Epithelial cell of proximal tubule (primary cell): Measurements from ENCODE around the gene ALOXE3. TPM values are rescaled to one million over a fixed set of nuclear protein-coding genes. Genes with fewer than 3 reads are reported as not detected.

Experiments used
- DNase-seq: peaks from one replicate; pipeline ENCODE4 v3.0.0-alpha.2; 2011; ENCODE audit warnings: low read depth
- H3K4me3 ChIP-seq: 2 replicates; pipeline ENCODE4 v1.5.1; 2011; ENCODE audit warnings: low read depth, mild to moderate bottlenecking, low read length
- total RNA-seq: library from RNA; depleted of rRNA; stranded (reverse); fragments of >200 nt; gene quantifications from 2 replicates; pipeline ENCODE4 v1.2.3, GENCODE V29; 2015
- TF ChIP-seq, protein P1 (sequence below): conservative IDR thresholded peaks from 2 replicates; pipeline ENCODE4 v1.5.1; 2012; ENCODE audit warnings: low read depth, mild to moderate bottlenecking, low read length

The ALOXE3 gene
- total RNA-seq, 1 donor from 2014 or later: not detected

GRCh38 chr17:8141045-8141444 is 22.7 kb upstream of the ALOXE3 start:
- no peak for DNase-seq
- no peak overlapping the region for H3K4me3 ChIP-seq
- TF ChIP-seq, protein P1, sequence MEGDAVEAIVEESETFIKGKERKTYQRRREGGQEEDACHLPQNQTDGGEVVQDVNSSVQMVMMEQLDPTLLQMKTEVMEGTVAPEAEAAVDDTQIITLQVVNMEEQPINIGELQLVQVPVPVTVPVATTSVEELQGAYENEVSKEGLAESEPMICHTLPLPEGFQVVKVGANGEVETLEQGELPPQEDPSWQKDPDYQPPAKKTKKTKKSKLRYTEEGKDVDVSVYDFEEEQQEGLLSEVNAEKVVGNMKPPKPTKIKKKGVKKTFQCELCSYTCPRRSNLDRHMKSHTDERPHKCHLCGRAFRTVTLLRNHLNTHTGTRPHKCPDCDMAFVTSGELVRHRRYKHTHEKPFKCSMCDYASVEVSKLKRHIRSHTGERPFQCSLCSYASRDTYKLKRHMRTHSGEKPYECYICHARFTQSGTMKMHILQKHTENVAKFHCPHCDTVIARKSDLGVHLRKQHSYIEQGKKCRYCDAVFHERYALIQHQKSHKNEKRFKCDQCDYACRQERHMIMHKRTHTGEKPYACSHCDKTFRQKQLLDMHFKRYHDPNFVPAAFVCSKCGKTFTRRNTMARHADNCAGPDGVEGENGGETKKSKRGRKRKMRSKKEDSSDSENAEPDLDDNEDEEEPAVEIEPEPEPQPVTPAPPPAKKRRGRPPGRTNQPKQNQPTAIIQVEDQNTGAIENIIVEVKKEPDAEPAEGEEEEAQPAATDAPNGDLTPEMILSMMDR: no peak

DNA sequence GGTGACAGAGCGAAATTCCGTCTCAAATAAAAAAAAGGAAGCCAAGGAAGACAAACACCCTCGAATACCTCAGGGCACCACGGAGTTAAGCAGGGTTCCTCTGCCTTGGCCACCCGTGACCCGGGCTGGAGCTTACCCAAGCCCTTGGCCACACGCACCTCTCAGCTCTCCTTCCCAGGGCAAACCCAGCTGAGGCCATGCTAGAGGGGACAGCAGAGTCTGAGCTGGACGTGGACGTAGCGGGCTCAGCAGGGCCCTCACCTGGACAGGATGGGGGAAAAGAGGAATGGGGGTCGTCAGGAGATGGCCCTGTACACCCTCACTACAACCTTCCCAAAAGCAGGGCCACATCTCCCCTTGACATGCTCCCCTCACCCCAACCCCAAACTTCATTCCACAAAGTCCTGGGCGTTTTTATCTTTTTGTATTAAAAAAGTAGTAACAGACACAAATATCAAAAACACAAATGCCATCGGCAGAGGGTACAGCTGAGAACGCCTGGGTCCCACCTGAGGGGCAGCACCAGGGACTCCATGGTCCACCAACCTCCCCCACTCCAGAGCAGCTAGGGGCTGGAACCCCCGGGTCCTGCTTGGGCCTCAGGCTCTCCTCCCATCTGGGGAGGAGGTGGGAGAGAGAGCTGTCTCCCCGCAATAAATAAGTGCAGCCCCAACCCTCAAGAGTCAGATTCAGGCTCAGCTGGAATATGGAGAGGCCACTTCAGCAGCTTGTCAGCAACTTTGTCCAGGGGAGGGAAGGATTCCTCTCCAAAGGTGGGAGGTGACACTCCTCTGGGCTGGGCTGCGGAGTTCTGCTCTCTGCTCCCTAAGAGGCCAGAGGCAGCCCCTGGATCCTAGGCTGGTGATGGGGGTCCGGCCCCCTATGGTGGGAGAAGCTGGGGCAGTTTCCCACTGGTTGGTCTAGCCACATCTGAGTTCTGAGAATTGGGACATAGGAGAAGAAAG is 22.0 kb upstream of the ALOXE3 start:
- H3K4me3 ChIP-seq: no peak overlapping the region
- no peak for DNase-seq
- TF ChIP-seq, protein P1: no peak

- TF ChIP-seq, protein P1: peak; percentile 86
- H3K4me3 ChIP-seq: peak overlapping the region; percentile 43
- DNase-seq: peak; percentile 74
Measured at GRCh38 chr17:8138672-8139371, 20.5 kb upstream of the ALOXE3 start.

DNA sequence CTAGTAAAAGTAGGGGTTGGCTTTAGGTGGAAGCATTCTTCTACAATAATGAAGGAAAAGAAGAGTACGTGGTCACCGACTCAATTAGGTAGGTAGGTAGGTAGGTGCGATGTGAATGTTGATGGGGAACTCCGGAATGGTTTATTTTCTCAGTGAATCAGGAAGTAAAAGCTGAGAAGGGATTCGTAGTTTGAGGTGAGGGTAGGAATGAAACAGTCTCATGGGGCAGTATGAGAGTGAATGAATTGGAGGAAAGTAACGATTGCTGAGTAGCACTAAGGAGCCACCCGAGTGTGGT is 20.0 kb upstream of the ALOXE3 start:
- TF ChIP-seq, protein P1: no peak
- no peak for DNase-seq
- peak overlapping the region; percentile 41 for H3K4me3 ChIP-seq

- H3K4me3 ChIP-seq: peak overlapping the region; percentile 41
- TF ChIP-seq, protein P1: no peak
- DNase-seq: no peak
Measured at GRCh38 chr17:8137645-8138373, 19.5 kb upstream of the ALOXE3 start.

DNA sequence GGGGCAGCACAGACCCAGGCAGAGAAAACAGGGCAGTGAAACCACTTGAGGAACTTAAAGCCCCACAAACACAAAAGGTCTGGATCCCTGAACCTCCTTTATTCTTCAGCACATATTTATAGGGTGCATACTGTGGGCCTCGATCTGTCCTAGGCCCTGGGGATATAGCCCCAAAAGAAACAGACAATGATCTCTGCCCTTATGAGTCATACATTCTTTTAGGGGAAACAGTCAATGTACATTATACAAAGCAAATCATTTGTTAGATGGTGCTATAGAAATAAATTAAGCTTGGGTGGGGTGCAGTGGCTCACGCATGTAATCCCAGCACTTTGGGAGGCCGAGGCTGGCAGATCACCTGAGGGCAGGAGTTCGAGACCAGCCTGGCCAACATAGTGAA is 15.6 kb upstream of the ALOXE3 start:
- H3K4me3 ChIP-seq: no peak overlapping the region
- TF ChIP-seq, protein P1: no peak
- no peak for DNase-seq
